Retinal pigment epithelial cell (primary cell): ENCODE measurements around the gene SLC29A1.

Experiments
- DNase-seq: peaks from one replicate; pipeline ENCODE4 v3.0.0-alpha.2; 2010; ENCODE audit warnings: low read depth
- H3K4me3 ChIP-seq: 2 replicates; pipeline ENCODE4 v1.5.1; 2011; ENCODE audit warnings: mild to moderate bottlenecking, low read length, control low read depth, moderate library complexity
- CTCF ChIP-seq: conservative IDR thresholded peaks from 2 replicates; pipeline ENCODE4 v1.5.1; 2011; ENCODE audit warnings: low read depth, low read length, control low read depth, inconsistent platforms

The SLC29A1 gene

GRCh38 chr6:44258325-44258863, 35.0 kb downstream of the SLC29A1 start:
- TF ChIP-seq CTCF: no peak
- no peak for DNase-seq

GRCh38 chr6:44258921-44259320, 35.5 kb downstream of the SLC29A1 start:
- TF ChIP-seq CTCF: no peak
- no peak for DNase-seq
- H3K4me3 ChIP-seq: no peak overlapping the region

More at GRCh38 chr6:44258325-44258863, 35.0 kb downstream of the SLC29A1 start:
- no peak overlapping the region for H3K4me3 ChIP-seq

GRCh38 chr6:44260011-44260410, 36.6 kb downstream of the SLC29A1 start:
- no peak overlapping the region for H3K4me3 ChIP-seq
- DNase-seq: no peak
- TF ChIP-seq CTCF: no peak

- TF ChIP-seq CTCF: no peak
- no peak for DNase-seq
- no peak overlapping the region for H3K4me3 ChIP-seq
Observed at GRCh38 chr6:44260451-44261297, 37.3 kb downstream of the SLC29A1 start.

GRCh38 chr6:44261581-44261980, 38.2 kb downstream of the SLC29A1 start:
- DNase-seq: no peak
- no peak for TF ChIP-seq CTCF
- no peak overlapping the region for H3K4me3 ChIP-seq

GRCh38 chr6:44262467-44263353, 39.3 kb downstream of the SLC29A1 start:
- no peak for DNase-seq
- TF ChIP-seq CTCF: no peak
- H3K4me3 ChIP-seq: peak overlapping the region; percentile 75
